GM12892 (cell line): ENCODE data around the gene MSMO1.

Experiments used
- POLR2A ChIP-seq: IDR thresholded peaks from 2 replicates; pipeline ENCODE4 v1.6.1; 2011; ENCODE audit warnings: low read depth, low read length, control low read depth
- TAF1 ChIP-seq: IDR thresholded peaks from 2 replicates; pipeline ENCODE4 v1.6.1; 2011; ENCODE audit warnings: low read depth, mild to moderate bottlenecking, control low read depth, low read length, borderline replicate concordance

GRCh38 chr4:165302658-165303057 lies 24.8 kb upstream of the MSMO1 start:
- TF ChIP-seq POLR2A (no peak), TAF1 (no peak)
